CD14-positive monocyte (primary cell): ENCODE data around the gene LIMK1. TPM values are rescaled to one million over a fixed set of nuclear protein-coding genes. Genes with fewer than 3 reads are reported as not detected.

Experiments
- DNase-seq, 3 donors: peaks; one replicate each; pipeline ENCODE4 v3.0.0-alpha.2; 2011 to 2022
- H2AFZ ChIP-seq: 2 replicates; pipeline ENCODE4 v1.6.0; 2012; ENCODE audit warnings: mild to moderate bottlenecking, low read depth, low read length, inconsistent platforms; ENCODE audit not compliant: insufficient read depth, poor library complexity, severe bottlenecking
- H3K27ac ChIP-seq, 2 donors: 1 replicate in 1 of 2; 2 replicates in 1 of 2; pipeline ENCODE4 v1.5.1; 2012 to 2013; ENCODE audit warnings: low read length in 2 of 2, control low read depth in 1 of 2, inconsistent platforms in 1 of 2, low read depth in 1 of 2, mild to moderate bottlenecking in 1 of 2
- H3K27me3 ChIP-seq, 2 donors: one replicate each; pipeline versions ENCODE4 v1.6.0 to v1.6.1; 2011 to 2013; ENCODE audit warnings: low read length in 2 of 2; ENCODE audit not compliant: control insufficient read depth in 2 of 2, insufficient read depth in 2 of 2
- H3K36me3 ChIP-seq, 2 donors: replicated peaks in 1 of 2; 1 replicate in 1 of 2; 2 replicates in 1 of 2; pipeline versions ENCODE4 v1.5.1 to v1.6.1; 2012 to 2013; ENCODE audit warnings: low read length in 2 of 2, control low read depth in 1 of 2, inconsistent platforms in 1 of 2, mild to moderate bottlenecking in 1 of 2; ENCODE audit not compliant: insufficient read depth in 2 of 2, control insufficient read depth in 1 of 2
- H3K4me1 ChIP-seq, 2 donors: 1 replicate in 1 of 2; 2 replicates in 1 of 2; pipeline versions ENCODE4 v1.5.1 to v1.6.1; 2012 to 2013; ENCODE audit warnings: low read length in 2 of 2, control low read depth in 1 of 2, inconsistent platforms in 1 of 2, mild to moderate bottlenecking in 1 of 2, moderate library complexity in 1 of 2; ENCODE audit not compliant: insufficient read depth in 2 of 2, control insufficient read depth in 1 of 2
- H3K4me2 ChIP-seq: replicated peaks from 2 replicates; pipeline ENCODE3; 2012; ENCODE audit warnings: low read length, moderate library complexity, mild to moderate bottlenecking; ENCODE audit not compliant: poor library complexity, severe bottlenecking; ENCODE audit errors: extremely low read depth
- H3K4me3 ChIP-seq, 3 experiments: fragments of 200-600 bp in 1 of 3; sonication (generic) in 1 of 3; replicated peaks in 1 of 3; 1 replicate in 2 of 3; 2 replicates in 1 of 3; pipeline ENCODE4 v1.5.1; 2011 to 2013; ENCODE audit warnings: low read length in 3 of 3, mild to moderate bottlenecking in 3 of 3, control low read depth in 2 of 3, low read depth in 2 of 3, inconsistent platforms in 1 of 3, moderate library complexity in 1 of 3
- H3K79me2 ChIP-seq: 2 replicates; pipeline ENCODE4 v1.6.0; 2012; ENCODE audit warnings: mild to moderate bottlenecking, control low read depth, inconsistent platforms, low read length, moderate library complexity; ENCODE audit not compliant: insufficient read depth
- H3K9ac ChIP-seq: 2 replicates; pipeline ENCODE4 v1.6.0; 2017; ENCODE audit warnings: low read length, mild to moderate bottlenecking; ENCODE audit not compliant: insufficient read depth, poor library complexity, severe bottlenecking
- H3K9me3 ChIP-seq, 2 donors: replicated peaks in 1 of 2; 1 replicate in 1 of 2; 2 replicates in 1 of 2; pipeline versions ENCODE4 v1.5.1 to v1.6.1; 2012 to 2013; ENCODE audit warnings: low read length in 2 of 2, control low read depth in 1 of 2; ENCODE audit not compliant: control insufficient read depth in 1 of 2, insufficient read depth in 1 of 2
- H4K20me1 ChIP-seq: 2 replicates; pipeline ENCODE4 v1.6.0; 2012; ENCODE audit warnings: mild to moderate bottlenecking, low read length, control low read depth, moderate library complexity; ENCODE audit not compliant: insufficient read depth
- H3K27ac Mint-ChIP-seq, 7 donors: one replicate each; pipeline ENCODE4 v1.8.0; 2020; ENCODE audit warnings: mild to moderate bottlenecking in 7 of 7, mixed read lengths in 7 of 7, moderate library complexity in 6 of 7, inconsistent platforms in 2 of 7
- H3K27me3 Mint-ChIP-seq, 3 donors: one replicate each; pipeline ENCODE4 v1.8.0; 2021 to 2022; ENCODE audit warnings: low read depth in 3 of 3, mild to moderate bottlenecking in 3 of 3, mixed read lengths in 3 of 3, moderate library complexity in 3 of 3, inconsistent platforms in 1 of 3
- H3K36me3 Mint-ChIP-seq, 2 donors: one replicate each; pipeline ENCODE4 v1.8.0; 2020; ENCODE audit warnings: mixed read lengths in 2 of 2, inconsistent platforms in 1 of 2, mild to moderate bottlenecking in 1 of 2
- H3K4me1 Mint-ChIP-seq: one replicate; pipeline ENCODE4 v1.8.0; 2020; ENCODE audit warnings: mild to moderate bottlenecking, mixed read lengths
- H3K4me3 Mint-ChIP-seq, 2 donors: one replicate each; pipeline ENCODE4 v1.8.0; 2020; ENCODE audit warnings: mild to moderate bottlenecking in 2 of 2, mixed read lengths in 2 of 2, moderate library complexity in 1 of 2
- H3K9me3 Mint-ChIP-seq, 7 donors: one replicate each; pipeline ENCODE4 v1.8.0; 2020 to 2022; ENCODE audit warnings: mixed read lengths in 7 of 7, mild to moderate bottlenecking in 6 of 7, moderate library complexity in 6 of 7, inconsistent platforms in 2 of 7
- WGBS: methylation state at CpG from one replicate; pipeline ENCODE4 v1.1.5; 2013; ENCODE audit warnings: missing lambda C conversion rate; ENCODE audit not compliant: insufficient coverage; 5-methylcytosine and 5-hydroxymethylcytosine counted together
- intact Hi-C, 2 donors: fragments of 100-400 bp; cut with micrococcal nuclease; formaldehyde crosslinking; loops; one replicate each; pipeline versions ENCODE4 v1.15.0 to v1.15.1; 2023
- polyA plus RNA-seq, 3 donors: library from polyadenylated mRNA; depleted of rRNA in 1 of 3; unstranded in 2 of 3; stranded (reverse) in 1 of 3; fragments of 300-500 nt in 2 of 3; fragments of >200 nt in 1 of 3; fragmentation: Illumina TruSeq in 2 of 3; gene quantifications; 1 replicate in 2 of 3; 2 replicates in 1 of 3; pipeline ENCODE4 v1.2.3, GENCODE V29; 2012 to 2021
- TF ChIP-seq, protein P1 (sequence below): fragments of 200-600 bp; IDR thresholded peaks from one replicate; pipeline ENCODE4 v1.8.0; 2022; ENCODE audit warnings: antibody characterized with exemption, mild to moderate bottlenecking

Gene LIMK1
- polyA plus RNA-seq, 3 donors, result 12.6 to 30.2 (median 13.9) TPM

DNA sequence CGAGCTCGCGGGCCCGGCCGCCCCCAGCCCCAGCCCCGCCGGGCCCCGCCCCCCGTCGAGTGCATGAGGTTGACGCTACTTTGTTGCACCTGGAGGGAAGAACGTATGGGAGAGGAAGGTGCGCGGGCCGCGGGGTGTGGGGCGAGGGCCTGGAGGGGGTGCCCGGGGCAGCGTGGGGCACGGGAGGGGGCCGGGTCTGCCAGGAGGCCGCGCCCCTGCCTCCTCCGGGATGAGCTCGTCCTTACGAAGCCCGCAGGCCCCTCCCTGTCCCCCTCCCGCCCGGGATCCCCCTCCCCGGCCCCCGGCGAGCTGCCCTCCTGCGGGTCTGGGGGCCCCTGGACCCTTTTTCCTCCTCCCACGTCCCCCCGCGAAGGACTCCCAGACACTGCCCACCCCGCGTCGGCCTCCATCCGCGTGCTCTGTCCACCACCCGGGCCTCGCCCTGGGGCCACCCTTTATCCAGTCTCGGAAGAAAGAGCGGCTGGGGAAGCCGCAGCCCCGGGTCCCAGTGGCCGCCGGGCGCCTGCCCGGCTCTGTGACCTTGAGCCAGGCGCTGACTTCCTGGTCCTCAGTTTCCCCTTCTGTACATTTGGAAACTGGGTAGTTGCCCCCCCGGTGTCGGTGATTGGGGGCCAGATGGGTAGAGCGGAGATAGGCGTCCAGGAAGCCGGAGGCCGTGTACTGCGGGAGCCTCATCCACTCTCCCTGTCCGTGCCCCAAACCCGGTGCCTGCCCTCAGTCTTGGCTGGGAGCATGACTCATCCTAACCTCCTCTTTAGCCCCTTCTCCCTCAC is 521 bp downstream of the LIMK1 start:
- peak overlapping the region; percentile 90 for H3K4me2 ChIP-seq
- H3K4me1 Mint-ChIP-seq, result peaks cover 11% of the 10 kb centered on the region
- peak overlapping the region in 1 of 2 donors; percentile 45 for H3K27ac ChIP-seq
- TF ChIP-seq, protein P1, sequence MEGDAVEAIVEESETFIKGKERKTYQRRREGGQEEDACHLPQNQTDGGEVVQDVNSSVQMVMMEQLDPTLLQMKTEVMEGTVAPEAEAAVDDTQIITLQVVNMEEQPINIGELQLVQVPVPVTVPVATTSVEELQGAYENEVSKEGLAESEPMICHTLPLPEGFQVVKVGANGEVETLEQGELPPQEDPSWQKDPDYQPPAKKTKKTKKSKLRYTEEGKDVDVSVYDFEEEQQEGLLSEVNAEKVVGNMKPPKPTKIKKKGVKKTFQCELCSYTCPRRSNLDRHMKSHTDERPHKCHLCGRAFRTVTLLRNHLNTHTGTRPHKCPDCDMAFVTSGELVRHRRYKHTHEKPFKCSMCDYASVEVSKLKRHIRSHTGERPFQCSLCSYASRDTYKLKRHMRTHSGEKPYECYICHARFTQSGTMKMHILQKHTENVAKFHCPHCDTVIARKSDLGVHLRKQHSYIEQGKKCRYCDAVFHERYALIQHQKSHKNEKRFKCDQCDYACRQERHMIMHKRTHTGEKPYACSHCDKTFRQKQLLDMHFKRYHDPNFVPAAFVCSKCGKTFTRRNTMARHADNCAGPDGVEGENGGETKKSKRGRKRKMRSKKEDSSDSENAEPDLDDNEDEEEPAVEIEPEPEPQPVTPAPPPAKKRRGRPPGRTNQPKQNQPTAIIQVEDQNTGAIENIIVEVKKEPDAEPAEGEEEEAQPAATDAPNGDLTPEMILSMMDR, result no peak
- H3K27me3 Mint-ChIP-seq, result peaks cover 0 to 3% (median 2%) of the 10 kb centered on the region in 3 donors
- peak overlapping the region in 5 of 7 donors; percentile 8 to 76 (median 54) for H3K27ac Mint-ChIP-seq
- no peaks in the 10 kb centered on the region for H3K9me3 Mint-ChIP-seq
- peak overlapping the region; percentile 89 for H2AFZ ChIP-seq
- H4K20me1 ChIP-seq, result peaks cover 4% of the 10 kb centered on the region
- peak overlapping the region; percentile 85 to 90 for H3K4me3 Mint-ChIP-seq
- H3K27me3 ChIP-seq, result no peaks in the 10 kb centered on the region
- H3K36me3 Mint-ChIP-seq, result peaks cover 9 to 23% of the 10 kb centered on the region in 2 donors
- peaks cover 13 to 18% of the 10 kb centered on the region in 2 donors for H3K4me1 ChIP-seq
- DNase-seq, result peak; percentile 40 to 75 (median 67)
- no peaks in the 10 kb centered on the region for H3K9me3 ChIP-seq
- no peaks in the 10 kb centered on the region for H3K36me3 ChIP-seq
- peak overlapping the region; percentile 70 for H3K9ac ChIP-seq
- H3K4me3 ChIP-seq, result peak overlapping the region; percentile 42 to 76 (median 43)
- under 1% methylated on average over 22 of the region's 61 CpGs for WGBS
- intact Hi-C loops, result loop anchor here in 1 of 2 donors (1.0 kb wide), 1 partner anchor 9 kb away; no protein-coding TSS in a partner anchor
- H3K79me2 ChIP-seq, result no peaks in the 10 kb centered on the region

DNA sequence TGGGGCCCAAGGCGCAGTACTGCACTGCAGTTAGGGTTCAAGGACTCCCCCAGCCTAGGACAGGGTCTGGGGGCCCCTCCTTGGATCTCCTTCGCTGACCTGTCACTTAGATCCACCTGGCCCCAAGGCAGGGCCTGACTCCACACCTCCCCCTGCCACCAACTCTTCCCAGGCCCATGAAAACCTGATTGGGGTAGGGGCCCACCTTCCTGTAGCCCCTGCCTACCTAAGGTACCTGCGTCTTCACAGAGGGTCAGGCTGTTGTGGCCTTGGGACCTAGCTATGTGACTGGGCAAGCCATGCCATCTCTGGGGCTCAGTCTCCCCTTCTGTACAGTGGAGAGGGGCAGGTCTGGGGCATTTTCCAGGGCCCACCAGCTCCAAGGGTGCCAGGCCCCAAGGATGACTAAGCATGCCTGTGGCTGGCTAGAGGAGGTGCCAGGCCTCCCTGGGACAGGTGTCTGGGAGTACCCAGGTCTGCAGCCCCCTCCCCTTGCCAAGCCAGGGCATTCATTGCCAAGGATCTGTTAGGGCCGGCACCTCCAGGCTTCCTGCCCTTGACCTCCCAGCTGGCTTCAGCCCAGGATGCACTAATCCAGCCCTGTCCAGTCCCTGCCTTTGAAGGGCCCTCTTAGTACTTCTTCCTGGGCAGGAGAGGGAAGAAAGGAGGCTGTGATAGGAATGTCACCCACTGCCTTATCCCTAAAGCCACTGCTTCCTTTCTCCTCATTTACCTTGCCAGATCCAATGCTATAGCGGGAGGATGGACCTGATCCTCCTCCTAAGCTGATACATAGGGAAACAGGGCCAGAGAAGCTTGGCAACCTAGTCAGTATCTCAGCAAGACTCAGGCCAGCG is 1.3 kb downstream of the LIMK1 start:
- Histone ChIP-seq H3K4me2 (peak overlapping the region; percentile 90), H2AFZ (peak overlapping the region; percentile 89), H3K4me3 (peak overlapping the region in 2 of 3 experiments; percentile 43 to 76), H3K27me3 (no peaks in the 10 kb centered on the region), H3K27ac (no peak overlapping the region), H4K20me1 (peaks cover 4% of the 10 kb centered on the region), H3K36me3 (no peaks in the 10 kb centered on the region), H3K79me2 (no peaks in the 10 kb centered on the region), H3K4me1 (peaks cover 13 to 18% of the 10 kb centered on the region in 2 donors), H3K9ac (peak overlapping the region; percentile 70), H3K9me3 (no peaks in the 10 kb centered on the region)
- peak overlapping the region in 5 of 7 donors; percentile 8 to 76 (median 54) for H3K27ac Mint-ChIP-seq
- 100% methylated on average over 1 of the region's 6 CpGs for WGBS
- peaks cover 11% of the 10 kb centered on the region for H3K4me1 Mint-ChIP-seq
- H3K9me3 Mint-ChIP-seq, result no peaks in the 10 kb centered on the region
- peaks cover 0 to 3% (median 2%) of the 10 kb centered on the region in 3 donors for H3K27me3 Mint-ChIP-seq
- no peak for DNase-seq
- H3K36me3 Mint-ChIP-seq, result peaks cover 15 to 29% of the 10 kb centered on the region in 2 donors
- TF ChIP-seq, protein P1, result no peak
- peak overlapping the region; percentile 85 to 90 for H3K4me3 Mint-ChIP-seq
- intact Hi-C loops, result loop anchor here in 1 of 2 donors (1.0 kb wide), 1 partner anchor 8 kb away; no protein-coding TSS in a partner anchor
